NB4 (cell line): ENCODE results near the gene GRM7.

Source experiments
- POLR2A ChIP-seq: IDR thresholded peaks from 2 replicates; pipeline ENCODE4 v1.6.1; 2011; ENCODE audit warnings: mild to moderate bottlenecking; ENCODE audit not compliant: insufficient read length; ENCODE audit errors: extremely low read depth
- TF ChIP-seq, protein P1 (sequence below): IDR thresholded peaks from one replicate; pipeline ENCODE4 v1.5.1; 2012; ENCODE audit warnings: low read depth, low read length

DNA sequence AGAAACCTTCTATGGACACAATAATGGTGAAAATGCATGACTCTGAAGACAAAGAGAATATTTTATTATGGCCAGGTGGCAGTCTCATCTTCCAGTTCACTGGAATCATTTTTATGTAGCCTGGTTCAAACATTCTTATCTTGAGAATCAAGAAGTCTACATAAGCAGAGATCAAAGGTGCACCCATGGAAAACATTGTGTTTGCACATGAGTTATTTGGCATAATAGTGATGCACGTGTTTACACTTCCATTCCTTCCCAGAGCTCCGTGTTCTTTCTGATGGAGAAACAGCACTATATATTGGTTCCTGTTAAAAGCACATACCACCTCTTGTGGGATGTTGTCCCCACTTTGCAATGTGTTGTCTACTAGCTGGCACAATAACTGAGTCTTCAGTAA lies 572.2 kb downstream of the GRM7 start:
- TF ChIP-seq, protein P1, sequence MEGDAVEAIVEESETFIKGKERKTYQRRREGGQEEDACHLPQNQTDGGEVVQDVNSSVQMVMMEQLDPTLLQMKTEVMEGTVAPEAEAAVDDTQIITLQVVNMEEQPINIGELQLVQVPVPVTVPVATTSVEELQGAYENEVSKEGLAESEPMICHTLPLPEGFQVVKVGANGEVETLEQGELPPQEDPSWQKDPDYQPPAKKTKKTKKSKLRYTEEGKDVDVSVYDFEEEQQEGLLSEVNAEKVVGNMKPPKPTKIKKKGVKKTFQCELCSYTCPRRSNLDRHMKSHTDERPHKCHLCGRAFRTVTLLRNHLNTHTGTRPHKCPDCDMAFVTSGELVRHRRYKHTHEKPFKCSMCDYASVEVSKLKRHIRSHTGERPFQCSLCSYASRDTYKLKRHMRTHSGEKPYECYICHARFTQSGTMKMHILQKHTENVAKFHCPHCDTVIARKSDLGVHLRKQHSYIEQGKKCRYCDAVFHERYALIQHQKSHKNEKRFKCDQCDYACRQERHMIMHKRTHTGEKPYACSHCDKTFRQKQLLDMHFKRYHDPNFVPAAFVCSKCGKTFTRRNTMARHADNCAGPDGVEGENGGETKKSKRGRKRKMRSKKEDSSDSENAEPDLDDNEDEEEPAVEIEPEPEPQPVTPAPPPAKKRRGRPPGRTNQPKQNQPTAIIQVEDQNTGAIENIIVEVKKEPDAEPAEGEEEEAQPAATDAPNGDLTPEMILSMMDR: no peak
- TF ChIP-seq POLR2A: no peak
